GM13977 (cell line): ENCODE measurements around the gene KIF4A.

Experiments used
- DNase-seq: peaks from one replicate; pipeline ENCODE4 v3.0.0; 2012; ENCODE audit warnings: low spot score
- CTCF ChIP-seq: IDR thresholded peaks from 2 replicates; pipeline ENCODE4 v1.5.1; 2012; ENCODE audit warnings: mild to moderate bottlenecking, control low read depth; ENCODE audit not compliant: insufficient read depth; ENCODE audit errors: extremely low read depth, missing control alignments
- in situ Hi-C: fragments of 300-500 bp; cut with MboI; formaldehyde crosslinking; loops from one replicate; pipeline ENCODE4 v1.12.0; 2022; ENCODE audit warnings: low sequenced_read_pairs, low pct_unique_long_range_greater_than_20kb, mixed read lengths, inconsistent platforms; ENCODE audit not compliant: unreplicated experiment

The KIF4A gene

GRCh38 chrX:70324326-70324725 lies 34.4 kb downstream of the KIF4A start:
- DNase-seq = no peak
- no peak for TF ChIP-seq CTCF
- in situ Hi-C loops = no loop called here

- in situ Hi-C loops = no loop called here
- DNase-seq = no peak
- TF ChIP-seq CTCF = no peak
These were observed 41.3 kb downstream of the KIF4A start for GRCh38 chrX:70331161-70331560.

- TF ChIP-seq CTCF = no peak
- in situ Hi-C loops = no loop called here
These were observed 42.7 kb downstream of the KIF4A start for GRCh38 chrX:70332600-70332999.

GRCh38 chrX:70336767-70337166 lies 46.9 kb downstream of the KIF4A start:
- in situ Hi-C loops = no loop called here
- no peak for DNase-seq
- TF ChIP-seq CTCF = no peak

More at GRCh38 chrX:70332600-70332999, 42.7 kb downstream of the KIF4A start:
- DNase-seq = no peak

GRCh38 chrX:70338290-70338689 lies 48.4 kb downstream of the KIF4A start:
- DNase-seq = no peak
- in situ Hi-C loops = no loop called here
- no peak for TF ChIP-seq CTCF

GRCh38 chrX:70343435-70343834 lies 53.5 kb downstream of the KIF4A start:
- in situ Hi-C loops = no loop called here
- DNase-seq = no peak
- no peak for TF ChIP-seq CTCF
